Left lung (tissue), 10 donors: ENCODE data around the gene UBE2Q2. TPM values are rescaled to one million over a fixed set of nuclear protein-coding genes. Genes with fewer than 3 reads are reported as not detected.

Experiments used
- ATAC-seq: fragments of 200-7000 bp; cut with Tn5 transposase; one replicate; pipeline ENCODE4 v1.9.1; 2020; ENCODE audit warnings: moderate library complexity
- DNase-seq, 4 donors: peaks; one replicate each; pipeline ENCODE4 v3.0.0-alpha.2; 2013 to 2020
- H3K27ac ChIP-seq, 2 donors: fragments of 200-600 bp; sonication (generic) in 1 of 2; one replicate each; pipeline versions ENCODE4 v1.5.0 to v1.8.0; 2020 to 2021
- H3K27me3 ChIP-seq, 2 donors: fragments of 200-600 bp; sonication (generic) in 1 of 2; one replicate each; pipeline versions ENCODE4 v1.5.0 to v1.8.0; 2020 to 2021
- H3K36me3 ChIP-seq, 2 donors: fragments of 200-600 bp; sonication (generic) in 1 of 2; one replicate each; pipeline versions ENCODE4 v1.5.0 to v1.8.0; 2020 to 2021
- H3K4me1 ChIP-seq, 2 donors: fragments of 200-600 bp; one replicate each; pipeline ENCODE4 v1.8.0; 2021
- H3K4me3 ChIP-seq, 2 donors: fragments of 200-600 bp; sonication (generic) in 1 of 2; one replicate each; pipeline versions ENCODE4 v1.5.0 to v1.8.0; 2020 to 2021; ENCODE audit warnings: mild to moderate bottlenecking in 1 of 2
- H3K9me3 ChIP-seq, 2 donors: fragments of 200-600 bp; sonication (generic) in 1 of 2; one replicate each; pipeline versions ENCODE4 v1.5.0 to v1.8.0; 2020 to 2021
- CTCF ChIP-seq, 2 donors: fragments of 200-600 bp; sonication (generic) in 1 of 2; IDR thresholded peaks; one replicate each; pipeline versions ENCODE4 v1.5.0 to v1.8.0; 2021; ENCODE audit warnings: antibody characterized with exemption in 2 of 2
- intact Hi-C, 2 donors: fragments of 100-400 bp; cut with DNase I; formaldehyde crosslinking; loops; one replicate each; pipeline versions ENCODE4 v1.11.2 to v1.14.2; 2022
- polyA plus RNA-seq, 6 donors: library from polyadenylated mRNA; unstranded; fragments of 120-200 nt; gene quantifications; one replicate each; pipeline ENCODE4 v1.2.1, GENCODE V29; 2013; ENCODE audit not compliant: insufficient read length in 6 of 6
- total RNA-seq, 2 donors: library from RNA; stranded (reverse); fragmentation: NEBNext Ultra II Directional; extraction: Animal tissue kit (Norgen Biotek cat#: 25700); gene quantifications; one replicate each; pipeline ENCODE4 v1.2.1, GENCODE V29; 2021
- donor health status: DM: no; HTN: yes; CAD: no.
- donor health status: DM: no; HTN: no; CAD: no.

Gene UBE2Q2
- total and polyA plus RNA-seq, 8 donors: 30.4 to 64.6 (median 53.1) TPM

GRCh38 chr15:75828429-75828828, 14.8 kb upstream of the UBE2Q2 start:
- Histone ChIP-seq H3K9me3 (no peaks in the 10 kb centered on the region), H3K27me3 (no peaks in the 10 kb centered on the region), H3K27ac (no peak overlapping the region), H3K4me1 (no peaks in the 10 kb centered on the region), H3K36me3 (no peaks in the 10 kb centered on the region), H3K4me3 (no peak overlapping the region)
- ATAC-seq (no peak), DNase-seq (no peak)
- intact Hi-C loops: no loop called here
- no peak for TF ChIP-seq CTCF (IDR thresholded peaks at IDR 0.05)

DNA sequence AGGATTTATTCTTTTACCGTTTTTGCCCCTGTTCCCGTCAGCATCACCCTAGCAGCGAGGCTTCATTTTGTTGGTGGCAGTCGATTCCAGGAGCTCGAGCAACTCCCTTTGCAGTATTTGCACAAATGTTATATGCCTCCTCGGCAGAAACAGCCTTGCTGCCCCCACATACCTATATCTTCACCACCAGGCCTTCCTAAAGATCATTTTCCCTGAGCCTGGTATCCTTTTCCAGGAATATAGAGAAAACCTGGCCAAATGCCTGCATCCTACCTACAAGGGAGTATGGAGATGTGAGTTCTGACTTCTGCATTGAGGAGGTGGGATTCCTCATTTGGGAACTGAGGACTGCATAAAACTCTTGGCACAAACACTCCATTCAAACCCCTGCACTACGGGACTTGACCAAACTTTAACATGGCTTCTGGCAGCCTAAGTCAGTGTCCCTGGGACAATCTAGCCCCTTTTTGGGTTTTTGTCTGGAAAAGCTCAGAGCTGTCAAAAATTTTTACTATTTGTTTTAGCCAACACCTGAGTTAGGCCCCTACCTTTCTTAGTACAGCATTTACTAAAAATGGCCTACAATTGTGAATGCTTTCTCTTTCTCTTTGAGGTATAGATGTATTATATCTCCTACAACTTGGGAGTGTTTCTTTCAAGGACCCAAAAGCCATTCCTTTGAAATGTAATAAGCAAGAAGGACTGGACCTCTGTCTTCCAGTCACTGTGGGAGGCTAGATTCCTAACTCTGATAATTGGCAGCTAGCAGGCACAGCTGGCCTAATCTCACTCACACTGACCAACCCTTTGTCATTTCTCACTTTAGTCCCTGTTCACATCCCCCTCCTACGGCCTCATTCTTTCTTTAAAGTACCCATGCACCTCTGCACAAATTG, 12.1 kb upstream of the UBE2Q2 start:
- intact Hi-C loops: no loop called here
- TF ChIP-seq CTCF (IDR thresholded peaks at IDR 0.05): no peak
- H3K36me3 ChIP-seq: no peaks in the 10 kb centered on the region
- no peaks in the 10 kb centered on the region for H3K27me3 ChIP-seq
- no peak overlapping the region for H3K4me3 ChIP-seq
- no peaks in the 10 kb centered on the region for H3K9me3 ChIP-seq
- ATAC-seq (no peak), DNase-seq (no peak)
- H3K4me1 ChIP-seq: peaks cover 0 to 5% of the 10 kb centered on the region in 2 donors
- H3K27ac ChIP-seq: no peak overlapping the region

DNA sequence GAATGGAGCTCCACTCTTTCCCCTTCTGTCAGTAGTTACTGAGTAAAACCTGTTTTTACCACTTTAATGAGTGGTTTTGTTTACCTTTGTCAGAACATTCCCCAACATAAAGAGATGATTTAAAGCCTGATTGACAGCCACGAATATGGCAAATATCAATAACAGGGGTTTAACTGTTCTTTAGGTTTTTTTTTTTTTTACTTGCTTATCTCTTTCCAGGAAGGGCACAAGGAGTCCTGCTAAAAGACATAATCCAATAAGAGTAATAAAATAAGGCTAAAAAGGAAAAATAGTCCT, 11.5 kb upstream of the UBE2Q2 start:
- H3K4me1 ChIP-seq: peaks cover 0 to 11% of the 10 kb centered on the region in 2 donors

GRCh38 chr15:75832114-75832513, 11.1 kb upstream of the UBE2Q2 start:
- no peak for DNase-seq
- Histone ChIP-seq H3K36me3 (no peaks in the 10 kb centered on the region), H3K4me3 (no peak overlapping the region), H3K4me1 (peaks cover 0 to 15% of the 10 kb centered on the region in 2 donors), H3K27me3 (no peaks in the 10 kb centered on the region), H3K27ac (no peak overlapping the region), H3K9me3 (no peaks in the 10 kb centered on the region)
- no peak for ATAC-seq
- intact Hi-C loops: no loop called here
- TF ChIP-seq CTCF (IDR thresholded peaks at IDR 0.05): no peak

More for the DNA sequence above, 11.5 kb upstream of the UBE2Q2 start:
- Histone ChIP-seq H3K27ac (no peak overlapping the region), H3K36me3 (no peaks in the 10 kb centered on the region), H3K9me3 (no peaks in the 10 kb centered on the region), H3K4me3 (no peak overlapping the region), H3K27me3 (no peaks in the 10 kb centered on the region)
- no peak for TF ChIP-seq CTCF (IDR thresholded peaks at IDR 0.05)
- intact Hi-C loops: no loop called here
- ATAC-seq (no peak), DNase-seq (no peak)

DNA sequence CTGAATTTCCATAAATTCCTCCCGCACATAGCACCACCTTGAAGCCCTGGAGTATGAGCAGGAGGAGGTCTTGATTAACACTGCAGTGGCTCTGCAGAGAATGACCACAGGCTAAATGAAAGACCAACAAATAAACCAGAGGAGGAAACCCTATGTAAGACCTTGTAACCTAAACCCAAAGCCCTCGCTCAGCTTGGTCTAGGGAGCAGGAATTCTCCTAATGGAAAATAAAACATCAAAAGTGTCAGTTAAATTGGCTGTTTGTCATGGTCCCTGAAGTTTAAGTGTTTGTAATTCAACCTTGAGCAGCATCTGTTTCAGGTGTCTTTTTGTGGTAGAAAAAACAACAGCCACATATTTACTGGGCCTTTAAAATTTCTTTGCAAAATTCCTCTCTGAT, 9.2 kb upstream of the UBE2Q2 start:
- Histone ChIP-seq H3K9me3 (no peaks in the 10 kb centered on the region), H3K27ac (no peak overlapping the region), H3K36me3 (no peaks in the 10 kb centered on the region), H3K4me3 (no peak overlapping the region), H3K27me3 (no peaks in the 10 kb centered on the region), H3K4me1 (peaks cover 0 to 21% of the 10 kb centered on the region in 2 donors)
- DNase-seq (no peak), ATAC-seq (no peak)
- intact Hi-C loops: no loop called here
- TF ChIP-seq CTCF (IDR thresholded peaks at IDR 0.05): no peak
